IMR-90 (cell line): Measurements from ENCODE around the gene CINP. TPM values are rescaled to one million over a fixed set of nuclear protein-coding genes. Genes with fewer than 3 reads are reported as not detected.

ENCODE experiments used
- ATAC-seq: fragments of 200-7000 bp; cut with Tn5 transposase; 2 replicates; pipeline ENCODE4 v1.9.1; 2020; ENCODE audit warnings: low read depth, mild to moderate bottlenecking, moderate library complexity
- BruUV-seq: library from RNA; stranded (reverse); fragments of 400-500 nt; replicated peaks from 2 replicates; lab custom pipeline; 2021; lab: Mats Ljungman, UMichigan
- CTCF ChIA-PET: fragments of 300-600 bp; formaldehyde crosslinking; extraction: SDS; loops from one replicate; lab custom pipeline; 2021; ENCODE audit warnings: antibody characterized with exemption; lab: Yijun Ruan, JAX
- POLR2A ChIA-PET: fragments of 300-600 bp; sonication (Branson Sonifier 250); formaldehyde crosslinking; loops from one replicate; lab custom pipeline; 2022; ENCODE audit warnings: antibody characterized with exemption; ENCODE audit not compliant: unreplicated experiment; lab: Charles Lee
- DNase-seq: peaks from one replicate; pipeline ENCODE4 v3.0.0; 2013
- H2AFZ ChIP-seq: replicated peaks from 2 replicates; pipeline ENCODE3; 2013; ENCODE audit warnings: low read length, mild to moderate bottlenecking; ENCODE audit not compliant: poor library complexity
- H2AK5ac ChIP-seq: 2 replicates; pipeline ENCODE4 v1.6.1; 2013; ENCODE audit warnings: low read depth, low read length, inconsistent platforms
- H2AK9ac ChIP-seq: replicated peaks from 2 replicates; pipeline ENCODE3; 2013; ENCODE audit warnings: mild to moderate bottlenecking, low read depth, low read length, moderate library complexity; ENCODE audit not compliant: poor library complexity
- H2BK120ac ChIP-seq: 2 replicates; pipeline ENCODE4 v1.6.1; 2013; ENCODE audit warnings: low read depth, low read length, inconsistent platforms
- H2BK15ac ChIP-seq: 3 replicates; pipeline ENCODE4 v1.6.1; 2013; ENCODE audit warnings: low read depth, low read length, inconsistent platforms
- H2BK20ac ChIP-seq: 2 replicates; pipeline ENCODE4 v1.6.1; 2013; ENCODE audit warnings: low read depth, mild to moderate bottlenecking, inconsistent platforms, low read length, moderate library complexity
- H2BK5ac ChIP-seq: 2 replicates; pipeline ENCODE4 v1.6.1; 2013; ENCODE audit warnings: mild to moderate bottlenecking, low read depth, low read length, inconsistent platforms; ENCODE audit not compliant: poor library complexity, severe bottlenecking
- H3K14ac ChIP-seq: replicated peaks from 2 replicates; pipeline ENCODE4 v1.6.1; 2013; ENCODE audit warnings: low read depth, low read length, inconsistent platforms
- H3K18ac ChIP-seq: 2 replicates; pipeline ENCODE4 v1.6.1; 2013; ENCODE audit warnings: low read depth, low read length, control low read depth
- H3K23ac ChIP-seq: 2 replicates; pipeline ENCODE4 v1.6.1; 2013; ENCODE audit warnings: low read depth, low read length, inconsistent platforms
- H3K27ac ChIP-seq: 2 replicates; pipeline ENCODE4 v1.5.1; 2013; ENCODE audit warnings: mild to moderate bottlenecking, control low read depth, low read length; ENCODE audit not compliant: insufficient read depth
- H3K27me3 ChIP-seq: 2 replicates; pipeline ENCODE4 v1.6.1; 2013; ENCODE audit warnings: low read length; ENCODE audit not compliant: control insufficient read depth, insufficient read depth
- H3K36me3 ChIP-seq: 2 replicates; pipeline ENCODE4 v1.6.1; 2013; ENCODE audit warnings: low read length, mixed read lengths; ENCODE audit not compliant: control insufficient read depth, insufficient read depth
- H3K4ac ChIP-seq: 2 replicates; pipeline ENCODE4 v1.6.1; 2013; ENCODE audit warnings: low read depth, low read length, inconsistent platforms
- H3K4me1 ChIP-seq: 2 replicates; pipeline ENCODE4 v1.6.1; 2013; ENCODE audit warnings: low read length, mixed read lengths; ENCODE audit not compliant: control insufficient read depth, insufficient read depth
- H3K4me2 ChIP-seq: 2 replicates; pipeline ENCODE4 v1.6.1; 2013; ENCODE audit warnings: low read depth, mild to moderate bottlenecking, control low read depth, low read length, moderate library complexity
- H3K4me3 ChIP-seq: 2 replicates; pipeline ENCODE4 v1.5.1; 2013; ENCODE audit warnings: low read depth, mild to moderate bottlenecking, control low read depth, low read length, moderate library complexity; ENCODE audit not compliant: insufficient read depth
- H3K56ac ChIP-seq: 2 replicates; pipeline ENCODE4 v1.6.1; 2013; ENCODE audit warnings: low read length, inconsistent platforms; ENCODE audit not compliant: insufficient read depth; ENCODE audit errors: extremely low read depth
- H3K79me1 ChIP-seq, 2 experiments: 2 replicates each; pipeline ENCODE4 v1.6.1; 2013; ENCODE audit warnings: low read length in 2 of 2, inconsistent platforms in 1 of 2, low read depth in 1 of 2
- H3K9ac ChIP-seq: 2 replicates; pipeline ENCODE4 v1.6.1; 2013; ENCODE audit warnings: low read depth, low read length, control low read depth
- H3K9me1 ChIP-seq: 2 replicates; pipeline ENCODE4 v1.6.1; 2013; ENCODE audit warnings: low read length, inconsistent platforms; ENCODE audit not compliant: insufficient read depth
- H3K9me3 ChIP-seq: 2 replicates; pipeline ENCODE4 v1.6.1; 2013; ENCODE audit warnings: low read length; ENCODE audit not compliant: control insufficient read depth, insufficient read depth
- H4K20me1 ChIP-seq: 2 replicates; pipeline ENCODE4 v1.6.1; 2013; ENCODE audit warnings: low read length, inconsistent platforms; ENCODE audit not compliant: insufficient read depth
- H4K5ac ChIP-seq: 2 replicates; pipeline ENCODE4 v1.6.1; 2013; ENCODE audit warnings: mild to moderate bottlenecking, low read depth, low read length, control low read depth
- H4K8ac ChIP-seq, 2 experiments: 2 replicates each; pipeline ENCODE4 v1.6.1; 2013; ENCODE audit warnings: low read depth in 2 of 2, low read length in 2 of 2, control low read depth in 1 of 2, inconsistent platforms in 1 of 2
- H4K91ac ChIP-seq: 2 replicates; pipeline ENCODE4 v1.6.1; 2013; ENCODE audit warnings: low read depth, low read length, inconsistent platforms; ENCODE audit not compliant: insufficient read depth
- BHLHE40 ChIP-seq: fragments of 150-350 bp; IDR thresholded peaks from 2 replicates; pipeline ENCODE4 v1.6.1; 2016; ENCODE audit warnings: mild to moderate bottlenecking, low read depth, low read length
- CEBPB ChIP-seq: IDR thresholded peaks from 2 replicates; pipeline ENCODE4 v1.6.1; 2012; ENCODE audit warnings: low read depth, low read length, improper control_type of control experiment
- CHD1 ChIP-seq: IDR thresholded peaks from 2 replicates; pipeline ENCODE4 v1.6.1; 2012; ENCODE audit warnings: low read depth, low read length, improper control_type of control experiment
- FOS ChIP-seq: fragments of 150-350 bp; IDR thresholded peaks from 2 replicates; pipeline ENCODE4 v1.6.1; 2016; ENCODE audit warnings: low read depth, low read length
- MAFK ChIP-seq: IDR thresholded peaks from 2 replicates; pipeline ENCODE4 v1.6.1; 2012; ENCODE audit warnings: low read depth, low read length, improper control_type of control experiment
- MAZ ChIP-seq: IDR thresholded peaks from 2 replicates; pipeline ENCODE4 v1.6.1; 2012; ENCODE audit warnings: low read depth, mild to moderate bottlenecking, low read length, improper control_type of control experiment, moderate library complexity, borderline replicate concordance
- MXI1 ChIP-seq: IDR thresholded peaks from 2 replicates; pipeline ENCODE4 v1.6.1; 2012; ENCODE audit warnings: low read depth, mild to moderate bottlenecking, low read length, moderate library complexity, borderline replicate concordance
- NFE2L2 ChIP-seq: fragments of 150-350 bp; IDR thresholded peaks from 2 replicates; pipeline ENCODE4 v1.6.1; 2016; ENCODE audit warnings: low read depth, mild to moderate bottlenecking, low read length
- POLR2A ChIP-seq: IDR thresholded peaks from 2 replicates; pipeline ENCODE4 v1.6.1; 2012; ENCODE audit warnings: mild to moderate bottlenecking, low read depth, low read length
- RAD21 ChIP-seq: IDR thresholded peaks from 2 replicates; pipeline ENCODE4 v1.6.1; 2012; ENCODE audit warnings: low read length, improper control_type of control experiment
- RFX5 ChIP-seq: IDR thresholded peaks from 2 replicates; pipeline ENCODE4 v1.8.0; 2012; ENCODE audit warnings: low read depth, mild to moderate bottlenecking, low read length, moderate library complexity
- SMC3 ChIP-seq: fragments of 150-350 bp; IDR thresholded peaks from 2 replicates; pipeline ENCODE4 v1.6.1; 2016; ENCODE audit warnings: low read depth, mild to moderate bottlenecking, antibody characterized with exemption, low read length, moderate library complexity
- USF2 ChIP-seq: fragments of 150-350 bp; IDR thresholded peaks from 2 replicates; pipeline ENCODE4 v1.6.1; 2017; ENCODE audit warnings: mild to moderate bottlenecking, antibody characterized with exemption, low read length, low read depth
- WGBS, 2 experiments: methylation state at CpG; one replicate each; pipeline versions ENCODE4 v1.1.5 to v1.1.7; 2013; ENCODE audit warnings: missing lambda C conversion rate in 2 of 2; ENCODE audit not compliant: insufficient read length in 1 of 2; ENCODE audit errors: extremely low coverage in 2 of 2; 5-methylcytosine and 5-hydroxymethylcytosine counted together
- dilution Hi-C: fragments of 300-500 bp; cut with HindIII; formaldehyde crosslinking; loops from one replicate; pipeline ENCODE4 v1.14.3; 2018; ENCODE audit warnings: low sequenced_read_pairs; ENCODE audit not compliant: unreplicated experiment
- in situ Hi-C: fragments of 300-500 bp; cut with MboI; formaldehyde crosslinking; loops from 3 replicates; pipeline ENCODE4 v1.14.3; 2019; ENCODE audit warnings: low sequenced_read_pairs, inconsistent platforms, mixed read lengths
- intact Hi-C: fragments of 100-400 bp; cut with micrococcal nuclease; formaldehyde crosslinking; loops from 2 replicates; pipeline ENCODE4 v1.10.0; 2022
- polyA plus RNA-seq, 3 experiments: library from polyadenylated mRNA; depleted of rRNA; stranded (reverse); fragments of >200 nt; gene quantifications; 2 replicates each; pipeline ENCODE4 v1.2.3, GENCODE V29; 2012; ENCODE audit warnings: low replicate concordance in 1 of 3
- total RNA-seq: library from RNA; depleted of rRNA; stranded (reverse); fragments of >200 nt; gene quantifications from 2 replicates; pipeline ENCODE4 v1.2.3, GENCODE V29; 2012

Gene CINP
- total and polyA plus RNA-seq, 2 of the 4 experiments (the other 2 are of a cell fraction) = 41.9 to 56.4 TPM

- no CpG with 5 or more reads among the region's 3 CpGs for WGBS, 2 experiments
- ChIA-PET POLR2A (no interaction called here), CTCF (no interaction called here)
- H3K36me3 ChIP-seq = peaks cover 35% of the 10 kb centered on the region
- H4K5ac ChIP-seq = no peak overlapping the region
- H3K27me3 ChIP-seq = no peaks in the 10 kb centered on the region
- DNase-seq (no peak), ATAC-seq (no peak)
- no peaks in the 10 kb centered on the region for H3K4me1 ChIP-seq
- H3K18ac ChIP-seq = no peak overlapping the region
- H4K91ac ChIP-seq = no peak overlapping the region
- H2BK120ac ChIP-seq = no peak overlapping the region
- TF ChIP-seq POLR2A = no peak
- no peak for TF ChIP-seq MXI1
- TF ChIP-seq NFE2L2 = no peak
- no peak for TF ChIP-seq CEBPB
- TF ChIP-seq BHLHE40 = no peak
- TF ChIP-seq RAD21 = no peak
- TF ChIP-seq CHD1 = no peak
- TF ChIP-seq MAZ = no peak
- no peak for TF ChIP-seq MAFK
- TF ChIP-seq RFX5 = no peak
- TF ChIP-seq USF2 = no peak
- TF ChIP-seq SMC3 = no peak
- TF ChIP-seq FOS = no peak
- no peak overlapping the region for H3K4ac ChIP-seq
- H3K23ac ChIP-seq = no peak overlapping the region
- no peak overlapping the region for H2BK5ac ChIP-seq
- no peak overlapping the region for H2AFZ ChIP-seq
- no peak overlapping the region for H3K4me2 ChIP-seq
- peaks cover 21 to 24% of the 10 kb centered on the region in 2 experiments for H3K79me1 ChIP-seq
- H2BK15ac ChIP-seq = no peak overlapping the region
- H3K9me1 ChIP-seq = peaks cover 14% of the 10 kb centered on the region
- H3K4me3 ChIP-seq = no peak overlapping the region
- intact Hi-C loops = no loop called here
- dilution Hi-C loops = no loop called here
- H2AK5ac ChIP-seq = no peak overlapping the region
- H2AK9ac ChIP-seq = no peak overlapping the region
- H4K20me1 ChIP-seq = no peaks in the 10 kb centered on the region; the same call in 1 of the 2 replicates
- BruUV-seq = no TSS peak
- in situ Hi-C loops = no loop called here
- no peaks in the 10 kb centered on the region for H3K9me3 ChIP-seq
- H2BK20ac ChIP-seq = no peak overlapping the region
- no peak overlapping the region for H4K8ac ChIP-seq
- no peak overlapping the region for H3K56ac ChIP-seq
- no peak overlapping the region for H3K14ac ChIP-seq
- H3K27ac ChIP-seq = no peak overlapping the region
- H3K9ac ChIP-seq = no peak overlapping the region
Observed at GRCh38 chr14:102356280-102356679, 6.4 kb downstream of the CINP start.
